Measurements from ENCODE around the gene EPS15.

- no peak for TF ChIP-seq POLR2AphosphoS5 (IDR thresholded peaks at IDR 0.05)
- TF ChIP-seq CTCF (IDR thresholded peaks at IDR 0.05): no peak
- no peak for TF ChIP-seq POLR2A (IDR thresholded peaks at IDR 0.05; ENCODE audit: low read depth)
Measured at GRCh38 chr1:51488372-51489050, 30.6 kb downstream of the EPS15 start.
